ENCODE results near the gene AMDHD1. TPM values are rescaled to one million over a fixed set of nuclear protein-coding genes. Genes with fewer than 3 reads are reported as not detected.

The AMDHD1 gene
- total and polyA plus RNA-seq, 2 of the 4 experiments (the other 2 are of a cell fraction): under 0.01 TPM; not detected in 1

DNA sequence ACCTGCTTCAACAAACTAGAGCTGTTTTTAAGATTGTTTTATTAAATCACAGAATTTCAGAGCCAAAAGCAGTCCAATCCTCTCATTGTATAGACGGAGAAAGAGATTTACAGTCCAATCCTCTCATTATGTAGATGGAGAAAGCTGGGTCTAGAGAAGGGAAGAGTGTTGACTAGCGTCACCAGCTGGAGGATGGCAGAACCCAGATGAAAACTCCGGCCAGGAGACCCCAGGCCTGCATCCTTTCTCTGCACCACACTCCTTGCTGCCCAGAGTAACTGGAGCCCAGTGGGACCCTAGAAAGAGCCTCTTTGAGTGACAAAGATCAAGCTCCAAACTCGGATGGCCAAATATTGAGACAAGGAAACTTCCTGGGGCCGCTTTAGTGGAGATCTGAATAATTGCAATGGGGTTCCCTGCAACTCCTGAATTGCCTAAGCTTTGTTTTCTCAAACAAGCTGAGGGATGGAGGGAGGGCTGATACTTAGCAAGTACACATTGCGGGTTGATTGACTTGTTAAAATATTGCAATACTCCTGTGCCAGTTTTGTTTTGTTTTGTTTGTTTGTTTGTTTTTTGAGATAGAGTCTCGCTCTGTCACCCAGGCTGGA lies 12.5 kb downstream of the AMDHD1 start:
- no TSS peak for BruUV-seq (replicated peaks)
- no peaks in the 10 kb centered on the region for H3K9me1 ChIP-seq (ENCODE audit: insufficient read depth, low read length)
- 64% methylated on average over 3 of the region's 7 CpGs; no CpG with 5 or more reads in 1 of the 2 experiments for WGBS, 2 experiments (ENCODE audit: extremely low coverage in 2 of 2, insufficient read length in 1 of 2)
- H2BK20ac ChIP-seq (ENCODE audit: low read depth, low read length): no peak overlapping the region
- no peaks in the 10 kb centered on the region for H4K20me1 ChIP-seq (ENCODE audit: insufficient read depth, low read length)
- no peak overlapping the region for H3K18ac ChIP-seq (ENCODE audit: low read depth, low read length)
- H3K4me3 ChIP-seq (ENCODE audit: insufficient read depth, low read depth, low read length): no peak overlapping the region
- H4K5ac ChIP-seq (ENCODE audit: low read depth, low read length): no peak overlapping the region
- H3K4me2 ChIP-seq (ENCODE audit: low read depth, low read length): no peak overlapping the region
- no peak overlapping the region for H2BK5ac ChIP-seq (ENCODE audit: low read depth, low read length, poor library complexity, severe bottlenecking)
- no peak overlapping the region for H3K56ac ChIP-seq (ENCODE audit: extremely low read depth, insufficient read depth, low read length)
- H3K4me1 ChIP-seq (ENCODE audit: control insufficient read depth, insufficient read depth, low read length): no peaks in the 10 kb centered on the region
- H3K36me3 ChIP-seq (ENCODE audit: control insufficient read depth, insufficient read depth, low read length): no peaks in the 10 kb centered on the region
- H2AFZ ChIP-seq (replicated peaks; ENCODE audit: low read length, poor library complexity): no peak overlapping the region
- DNase-seq (no peak), ATAC-seq (ENCODE audit: low read depth) (no peak)
- H2AK5ac ChIP-seq (ENCODE audit: low read depth, low read length): no peak overlapping the region
- no peak overlapping the region for H2AK9ac ChIP-seq (replicated peaks; ENCODE audit: low read depth, low read length, poor library complexity)
- no peak overlapping the region for H4K8ac ChIP-seq (ENCODE audit: low read depth in 2 of 2, low read length in 2 of 2)
- H3K14ac ChIP-seq (replicated peaks; ENCODE audit: low read depth, low read length): no peak overlapping the region
- H3K9me3 ChIP-seq (ENCODE audit: control insufficient read depth, insufficient read depth, low read length): no peaks in the 10 kb centered on the region
- H3K9ac ChIP-seq (ENCODE audit: low read depth, low read length): no peak overlapping the region
- no peak overlapping the region for H3K27ac ChIP-seq (ENCODE audit: insufficient read depth, low read length)
- ChIA-PET CTCF (no interaction called here), POLR2A (ENCODE audit: unreplicated experiment) (no interaction called here)
- H3K27me3 ChIP-seq (ENCODE audit: control insufficient read depth, insufficient read depth, low read length): peaks cover 17% of the 10 kb centered on the region
- no peak overlapping the region for H3K23ac ChIP-seq (ENCODE audit: low read depth, low read length)
- in situ Hi-C loops (cut with MboI; ENCODE audit: low sequenced_read_pairs): no loop called here
- H4K91ac ChIP-seq (ENCODE audit: insufficient read depth, low read depth, low read length): no peak overlapping the region
- H3K4ac ChIP-seq (ENCODE audit: low read depth, low read length): no peak overlapping the region
- H2BK15ac ChIP-seq (ENCODE audit: low read depth, low read length): no peak overlapping the region
- TF ChIP-seq RAD21 (IDR thresholded peaks at IDR 0.05; ENCODE audit: low read length) (no peak), CHD1 (IDR thresholded peaks at IDR 0.05; ENCODE audit: low read depth, low read length) (no peak), NFE2L2 (IDR thresholded peaks at IDR 0.05; ENCODE audit: low read depth, low read length) (no peak)
- H2BK120ac ChIP-seq (ENCODE audit: low read depth, low read length): no peak overlapping the region
- intact Hi-C loops (cut with micrococcal nuclease): no loop called here
- no peaks in the 10 kb centered on the region for H3K79me1 ChIP-seq (ENCODE audit: low read depth in 1 of 2, low read length in 2 of 2)
- dilution Hi-C loops (cut with HindIII; ENCODE audit: low sequenced_read_pairs, unreplicated experiment): no loop called here
